ENCODE measurements around the gene TMA7. TPM values are rescaled to one million over a fixed set of nuclear protein-coding genes. Genes with fewer than 3 reads are reported as not detected.
A peak's percentile ranks its signal among the peaks of the same experiment; 100 is the strongest.

The TMA7 gene
- total RNA-seq, 2 donors from 2014 or later, result 194 to 286 TPM

DNA sequence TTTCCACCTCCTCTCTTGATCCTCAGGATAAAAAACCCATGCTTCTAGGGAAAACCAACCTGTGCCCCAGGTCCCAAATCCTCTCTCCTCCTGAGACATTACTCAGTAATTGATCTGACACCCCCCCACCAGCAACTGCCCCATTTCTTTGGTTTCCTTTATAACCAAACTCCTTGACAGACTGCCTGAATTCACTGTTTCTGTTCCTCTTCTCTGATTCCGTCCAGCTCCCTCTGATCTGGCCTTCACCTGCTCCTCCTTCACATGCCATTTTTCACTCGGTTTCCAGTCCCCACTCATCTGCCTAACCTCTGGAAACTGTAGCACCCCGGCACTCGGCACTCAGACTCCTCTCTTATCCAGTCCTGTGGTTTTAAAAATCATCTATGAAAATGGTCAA, 2.2 kb upstream of the TMA7 start:
- Histone ChIP-seq H3K27ac (no peak overlapping the region), H3K4me3 (no peak overlapping the region), H3K27me3 (no peaks in the 10 kb centered on the region), H3K36me3 (peaks cover 9% of the 10 kb centered on the region), H3K4me1 (peaks cover 0 to 41% of the 10 kb centered on the region in 2 donors), H3K9me3 (no peaks in the 10 kb centered on the region)
- TF ChIP-seq, protein P1, sequence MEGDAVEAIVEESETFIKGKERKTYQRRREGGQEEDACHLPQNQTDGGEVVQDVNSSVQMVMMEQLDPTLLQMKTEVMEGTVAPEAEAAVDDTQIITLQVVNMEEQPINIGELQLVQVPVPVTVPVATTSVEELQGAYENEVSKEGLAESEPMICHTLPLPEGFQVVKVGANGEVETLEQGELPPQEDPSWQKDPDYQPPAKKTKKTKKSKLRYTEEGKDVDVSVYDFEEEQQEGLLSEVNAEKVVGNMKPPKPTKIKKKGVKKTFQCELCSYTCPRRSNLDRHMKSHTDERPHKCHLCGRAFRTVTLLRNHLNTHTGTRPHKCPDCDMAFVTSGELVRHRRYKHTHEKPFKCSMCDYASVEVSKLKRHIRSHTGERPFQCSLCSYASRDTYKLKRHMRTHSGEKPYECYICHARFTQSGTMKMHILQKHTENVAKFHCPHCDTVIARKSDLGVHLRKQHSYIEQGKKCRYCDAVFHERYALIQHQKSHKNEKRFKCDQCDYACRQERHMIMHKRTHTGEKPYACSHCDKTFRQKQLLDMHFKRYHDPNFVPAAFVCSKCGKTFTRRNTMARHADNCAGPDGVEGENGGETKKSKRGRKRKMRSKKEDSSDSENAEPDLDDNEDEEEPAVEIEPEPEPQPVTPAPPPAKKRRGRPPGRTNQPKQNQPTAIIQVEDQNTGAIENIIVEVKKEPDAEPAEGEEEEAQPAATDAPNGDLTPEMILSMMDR (IDR thresholded peaks at IDR 0.05), result no peak
- no peak for DNase-seq (ENCODE audit: low spot score)

DNA sequence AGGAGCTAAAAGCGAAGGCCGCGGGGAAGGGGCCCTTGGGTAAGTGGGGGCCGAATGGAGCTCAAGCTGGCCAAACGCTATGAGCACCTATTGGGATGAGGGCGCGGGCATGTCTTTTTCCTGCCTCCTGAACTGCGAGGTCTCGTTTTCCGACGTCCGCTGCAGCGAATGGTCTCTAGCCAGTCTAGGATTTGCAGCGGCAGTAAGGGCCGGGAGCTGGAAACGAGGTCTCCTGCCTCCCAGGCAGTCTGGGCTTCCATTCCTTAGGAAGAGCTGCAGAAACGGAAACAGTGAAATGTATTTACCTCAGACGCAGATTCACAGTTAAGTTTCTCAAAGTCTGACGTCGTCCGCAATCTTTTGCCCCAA, 517 bp downstream of the TMA7 start:
- Histone ChIP-seq H3K4me1 (peaks cover 0 to 27% of the 10 kb centered on the region in 2 donors), H3K27me3 (no peaks in the 10 kb centered on the region), H3K9me3 (no peaks in the 10 kb centered on the region), H3K4me3 (peak overlapping the region; percentile 75 to 92), H3K36me3 (peaks cover 28% of the 10 kb centered on the region), H3K27ac (peak overlapping the region; percentile 86 to 94)
- DNase-seq (ENCODE audit: low spot score), result no peak
- TF ChIP-seq, protein P1 (IDR thresholded peaks at IDR 0.05), result no peak

DNA sequence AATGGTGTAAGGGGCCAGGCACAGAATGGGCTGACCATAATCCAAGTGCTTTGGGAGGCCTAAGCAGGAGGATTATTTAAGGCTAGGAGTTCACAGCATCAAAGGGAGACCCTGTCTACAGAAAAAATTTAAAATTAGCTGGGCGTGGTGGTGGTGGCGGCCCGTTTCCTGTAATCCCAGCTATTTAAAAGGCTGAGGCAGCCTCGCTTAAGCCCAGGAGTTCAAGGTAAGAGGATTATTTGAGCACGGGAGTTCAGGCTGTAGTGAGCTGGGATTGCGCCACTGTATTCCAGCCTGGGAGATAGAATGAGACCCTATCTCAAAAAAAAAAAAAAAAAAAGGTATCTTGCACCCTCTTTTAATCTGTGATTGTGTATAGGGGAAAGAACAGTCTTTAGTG, 1.9 kb downstream of the TMA7 start:
- H3K27ac ChIP-seq, result no peak overlapping the region
- H3K4me3 ChIP-seq, result no peak overlapping the region

DNA sequence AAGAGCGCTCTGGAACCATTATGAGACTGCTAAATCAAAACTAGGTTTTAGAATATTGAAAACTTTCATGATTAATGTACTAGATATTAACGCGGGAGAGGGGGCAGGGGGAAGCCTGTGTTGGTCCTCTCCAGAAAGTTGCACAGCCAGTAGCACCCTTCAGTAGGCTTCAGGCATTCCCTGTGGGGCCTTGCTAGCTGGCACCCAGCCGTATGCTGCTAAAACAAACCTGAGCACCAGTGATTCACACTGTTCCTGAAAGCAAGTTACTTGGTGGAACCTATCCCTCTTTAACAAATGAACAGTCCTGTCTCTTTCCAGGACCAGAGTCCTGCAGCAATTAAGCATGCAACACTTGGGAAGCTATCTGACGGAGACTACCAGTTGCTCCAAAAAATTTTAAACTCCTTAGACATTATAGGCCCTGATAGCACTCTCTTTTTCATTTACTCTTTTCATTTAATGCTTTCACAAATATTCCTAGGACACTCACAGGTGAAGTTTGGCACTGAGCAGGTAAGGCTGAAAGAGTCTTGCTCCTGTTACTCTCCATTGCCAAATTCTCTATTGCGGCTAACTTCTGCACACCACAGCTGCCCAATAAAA, 5.3 kb downstream of the TMA7 start:
- no peak for DNase-seq (ENCODE audit: low spot score)
- H3K4me3 ChIP-seq, result no peak overlapping the region
- no peaks in the 10 kb centered on the region for H3K9me3 ChIP-seq
- TF ChIP-seq, protein P1 (IDR thresholded peaks at IDR 0.05), result no peak
- H3K27ac ChIP-seq, result peak overlapping the region in 1 of 2 donors; percentile 92
- H3K27me3 ChIP-seq, result no peaks in the 10 kb centered on the region
- H3K36me3 ChIP-seq, result peaks cover 28% of the 10 kb centered on the region
- H3K4me1 ChIP-seq, result peaks cover 0 to 37% of the 10 kb centered on the region in 2 donors

More for the DNA sequence above, 1.9 kb downstream of the TMA7 start:
- peaks cover 28% of the 10 kb centered on the region for H3K36me3 ChIP-seq
- no peaks in the 10 kb centered on the region for H3K9me3 ChIP-seq
- TF ChIP-seq, protein P1 (IDR thresholded peaks at IDR 0.05), result no peak
- no peak for DNase-seq (ENCODE audit: low spot score)
- no peaks in the 10 kb centered on the region for H3K27me3 ChIP-seq
- H3K4me1 ChIP-seq, result peaks cover 0 to 34% of the 10 kb centered on the region in 2 donors

DNA sequence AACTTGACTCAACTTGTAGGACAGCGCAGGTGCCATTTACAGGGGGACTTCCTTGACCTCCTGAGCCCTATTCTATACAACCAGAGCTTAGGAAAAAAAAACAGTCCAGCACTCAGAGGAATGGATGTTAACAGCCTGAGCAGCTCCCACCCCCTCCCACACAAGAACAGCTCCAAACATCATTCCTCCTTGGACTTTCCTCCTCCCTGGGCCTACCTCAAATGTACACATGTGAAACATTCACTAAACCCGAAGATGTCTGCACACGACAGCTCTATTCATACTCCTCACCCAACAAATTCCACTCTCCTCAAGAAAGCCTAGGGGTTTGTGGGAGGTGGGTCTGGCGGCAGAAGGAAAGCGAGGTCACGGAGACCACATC, 6.0 kb downstream of the TMA7 start:
- Histone ChIP-seq H3K27me3 (no peaks in the 10 kb centered on the region), H3K4me1 (peaks cover 0 to 31% of the 10 kb centered on the region in 2 donors), H3K27ac (peak overlapping the region; percentile 88 to 92), H3K4me3 (peak overlapping the region; percentile 89 to 90), H3K36me3 (peaks cover 32% of the 10 kb centered on the region), H3K9me3 (no peaks in the 10 kb centered on the region)
- TF ChIP-seq, protein P1 (IDR thresholded peaks at IDR 0.05), result no peak
- DNase-seq (ENCODE audit: low spot score), result no peak
